ENCODE results near the gene C2CD4D.

Gene C2CD4D

DNA sequence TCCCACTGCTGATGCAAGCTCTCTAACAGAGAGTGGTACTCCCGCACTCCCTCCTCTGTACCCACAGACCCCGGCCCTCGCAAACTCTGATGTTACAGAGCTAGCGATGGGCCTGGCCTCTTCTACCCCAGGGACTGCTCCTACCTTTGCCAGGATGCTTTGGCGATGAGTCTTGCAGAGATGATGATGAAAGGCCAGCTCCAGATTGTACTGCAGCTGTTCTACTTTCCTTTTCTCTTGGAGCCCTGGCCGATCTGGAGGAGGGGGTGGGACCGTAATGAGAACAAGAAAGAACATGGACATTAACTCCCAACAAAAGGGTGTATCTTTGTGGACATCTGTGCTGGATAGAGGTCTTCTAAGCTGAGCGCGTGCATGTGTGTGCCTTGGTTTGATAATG is 28.4 kb downstream of the C2CD4D start:
- DNase-seq = no peak

DNA sequence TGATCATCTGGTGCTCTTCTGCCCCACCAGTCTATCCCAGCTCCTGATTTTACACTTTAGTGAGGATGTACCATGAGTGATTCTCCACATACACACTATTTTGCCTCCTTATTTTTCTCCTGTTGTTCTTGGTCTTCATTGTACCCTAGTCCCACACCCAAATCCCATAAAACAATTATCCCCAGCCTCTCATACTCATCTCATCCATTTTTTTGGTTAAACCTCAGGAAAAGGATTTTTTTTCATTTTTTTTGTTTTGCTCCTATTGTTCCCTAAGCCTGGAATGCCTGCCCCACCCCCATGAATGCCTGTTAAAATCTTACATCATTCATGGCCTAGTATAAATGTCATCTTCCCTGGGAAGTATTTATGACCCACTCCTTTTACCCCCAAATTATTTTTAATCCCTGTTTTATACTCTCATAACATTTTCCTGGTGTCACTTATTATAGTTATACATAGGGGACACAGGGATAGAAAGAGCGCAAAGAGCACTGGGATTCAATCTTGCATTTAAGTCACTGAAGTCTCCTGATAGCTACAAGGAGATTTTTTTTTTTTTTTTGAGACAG is 29.5 kb downstream of the C2CD4D start:
- DNase-seq = no peak

DNA sequence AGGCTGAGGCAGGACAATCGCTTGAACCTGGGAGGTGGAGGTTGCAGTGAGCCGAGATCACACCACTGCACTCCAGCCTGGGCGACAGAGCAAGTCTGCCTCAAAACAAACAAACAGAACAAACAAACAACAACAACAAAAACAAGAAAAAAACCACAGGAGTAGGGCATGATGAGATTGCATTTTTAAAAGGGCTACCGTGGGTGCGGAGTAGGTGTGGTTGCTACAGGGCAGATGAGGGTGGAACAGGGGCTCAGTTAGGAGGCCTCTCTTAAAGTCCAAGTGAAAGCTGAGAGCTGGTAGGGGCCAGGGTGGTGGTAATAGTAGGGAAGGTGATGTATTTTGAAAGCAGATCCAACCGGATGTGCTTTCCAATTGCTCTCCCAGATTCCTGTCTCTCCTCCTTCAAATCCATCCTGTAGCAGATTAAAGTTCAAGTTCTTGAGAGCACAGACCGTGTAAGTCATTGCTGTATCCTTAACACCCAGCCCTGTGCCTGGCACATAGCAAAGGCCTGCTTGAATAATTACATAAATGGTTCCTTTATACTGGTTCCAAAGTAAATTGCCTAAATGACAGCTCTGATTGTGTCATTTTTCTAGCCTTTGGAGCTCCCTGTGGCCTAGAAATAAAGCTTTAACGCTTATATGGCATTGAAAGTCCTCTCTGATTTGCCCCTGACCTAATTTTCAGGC is 30.2 kb downstream of the C2CD4D start:
- no peak for DNase-seq

DNA sequence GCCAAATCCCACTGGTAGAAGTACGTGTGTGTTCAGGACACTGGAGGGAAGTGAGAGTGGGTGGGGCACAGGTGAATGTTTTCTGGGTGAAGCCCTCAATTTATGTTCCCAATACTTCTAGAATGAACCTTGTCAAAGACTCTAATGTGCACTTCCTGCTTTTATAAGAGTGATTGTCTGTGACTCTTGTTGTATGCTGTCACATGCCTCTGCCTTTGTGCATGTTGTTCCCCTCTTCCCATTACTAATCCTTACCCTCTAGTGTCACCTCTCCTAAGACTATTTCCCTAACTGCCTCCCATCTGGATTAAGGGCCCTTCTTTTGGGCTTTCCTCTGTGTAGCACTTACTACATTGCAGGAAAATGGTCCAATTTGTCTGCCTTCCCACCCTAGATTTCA is 31.9 kb downstream of the C2CD4D start:
- DNase-seq = no peak

GRCh38 chr1:151807131-151807530 is 32.5 kb downstream of the C2CD4D start:
- no peak for DNase-seq

DNA sequence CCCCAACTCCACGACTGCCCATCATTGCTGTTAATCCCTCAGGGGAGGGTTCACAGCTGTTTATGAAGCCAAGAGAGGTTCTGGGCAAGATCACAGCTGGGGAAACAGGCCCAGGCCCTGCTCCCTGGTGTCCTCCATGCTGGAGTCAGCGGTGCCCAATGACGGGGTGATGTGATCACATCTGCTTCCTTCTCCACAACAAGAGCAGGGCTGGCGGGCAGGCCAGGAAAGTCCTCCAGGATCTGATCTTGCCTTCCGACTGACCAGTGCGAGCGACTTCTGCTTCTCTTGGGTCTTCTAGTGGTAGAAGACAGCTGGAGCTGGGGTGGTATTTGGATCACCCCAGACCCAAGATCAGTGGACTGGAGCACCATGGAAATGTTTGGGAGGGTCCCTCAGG is 33.5 kb downstream of the C2CD4D start:
- no peak for DNase-seq

GRCh38 chr1:151805066-151805820 is 34.4 kb downstream of the C2CD4D start, which contains the start of gene LINGO4:
Gene LINGO4 (minus strand): TSS chr1:151805419. CDS start chr1:151802704, 2,715 bp downstream.
- DNase-seq = no peak

DNA sequence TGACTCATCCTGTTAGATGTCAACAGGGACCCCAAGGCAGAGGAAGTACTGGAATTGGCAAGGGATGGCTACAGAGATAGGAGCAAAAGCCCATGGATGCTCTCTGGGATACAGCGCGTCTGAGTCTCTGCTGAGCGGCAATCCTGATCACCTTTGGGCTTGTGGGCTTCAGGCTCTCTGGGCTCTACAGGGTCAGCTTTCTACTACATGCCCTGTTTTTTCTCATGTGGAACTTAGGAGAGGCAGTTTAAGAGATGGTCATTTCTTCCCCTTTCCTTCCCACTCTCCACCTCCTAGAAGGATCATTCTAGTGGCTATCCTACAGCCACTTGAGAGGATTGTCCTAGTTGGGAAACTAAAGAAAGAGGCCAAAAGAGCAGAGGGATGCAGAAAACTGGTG is 35.7 kb downstream of the C2CD4D start:
- no peak for DNase-seq

DNA sequence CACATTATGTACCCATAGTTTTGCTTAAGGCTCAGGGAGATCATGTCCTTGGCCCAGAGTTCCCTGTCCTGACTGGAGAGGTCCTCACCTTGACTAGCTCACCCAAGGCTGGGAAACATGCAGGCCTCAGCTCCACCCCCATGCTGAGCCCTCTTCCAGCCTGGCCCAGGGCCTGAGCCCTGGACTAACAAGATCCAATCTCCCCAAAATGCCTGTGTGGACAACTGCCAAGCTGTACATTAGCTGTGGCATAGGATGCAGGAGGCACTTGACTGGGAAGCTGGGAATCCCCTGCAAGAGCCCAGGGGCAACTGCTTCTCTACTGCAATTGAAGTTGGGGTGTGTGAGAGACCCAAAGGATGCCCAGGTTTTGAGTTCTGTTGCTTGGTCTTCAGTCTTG is 36.5 kb downstream of the C2CD4D start:
- no peak for DNase-seq

DNA sequence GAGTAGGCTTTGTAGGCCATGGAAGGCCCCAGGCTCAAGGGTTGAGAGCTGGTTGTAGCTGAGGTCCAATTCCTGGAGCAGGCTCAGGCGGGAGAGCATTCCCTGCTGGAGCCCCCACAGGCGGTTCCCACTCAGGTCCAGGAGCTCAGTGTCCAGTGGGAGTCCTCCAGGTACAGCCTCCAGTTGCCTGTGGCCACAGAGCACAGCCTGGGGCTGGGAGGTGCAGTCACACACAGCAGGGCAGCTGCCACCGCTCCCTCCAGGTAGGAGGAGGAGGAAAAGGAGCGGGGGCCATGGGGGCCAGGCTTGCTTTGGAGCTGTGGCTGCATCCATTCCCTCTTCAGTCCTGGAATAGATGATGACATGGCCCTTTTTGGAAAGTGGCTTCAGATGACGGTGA is 37.2 kb downstream of the C2CD4D start:
- no peak for DNase-seq

GRCh38 chr1:151801846-151802245 is 37.8 kb downstream of the C2CD4D start:
- DNase-seq = no peak

- DNase-seq = no peak
Measured at GRCh38 chr1:151801310-151801820, 38.3 kb downstream of the C2CD4D start.

- no peak for DNase-seq
Measured at GRCh38 chr1:151800830-151801229, 38.8 kb downstream of the C2CD4D start.

GRCh38 chr1:151799179-151800022 is 40.2 kb downstream of the C2CD4D start:
- no peak for DNase-seq

- no peak for DNase-seq
Measured at GRCh38 chr1:151798571-151798970, 41.0 kb downstream of the C2CD4D start.

DNA sequence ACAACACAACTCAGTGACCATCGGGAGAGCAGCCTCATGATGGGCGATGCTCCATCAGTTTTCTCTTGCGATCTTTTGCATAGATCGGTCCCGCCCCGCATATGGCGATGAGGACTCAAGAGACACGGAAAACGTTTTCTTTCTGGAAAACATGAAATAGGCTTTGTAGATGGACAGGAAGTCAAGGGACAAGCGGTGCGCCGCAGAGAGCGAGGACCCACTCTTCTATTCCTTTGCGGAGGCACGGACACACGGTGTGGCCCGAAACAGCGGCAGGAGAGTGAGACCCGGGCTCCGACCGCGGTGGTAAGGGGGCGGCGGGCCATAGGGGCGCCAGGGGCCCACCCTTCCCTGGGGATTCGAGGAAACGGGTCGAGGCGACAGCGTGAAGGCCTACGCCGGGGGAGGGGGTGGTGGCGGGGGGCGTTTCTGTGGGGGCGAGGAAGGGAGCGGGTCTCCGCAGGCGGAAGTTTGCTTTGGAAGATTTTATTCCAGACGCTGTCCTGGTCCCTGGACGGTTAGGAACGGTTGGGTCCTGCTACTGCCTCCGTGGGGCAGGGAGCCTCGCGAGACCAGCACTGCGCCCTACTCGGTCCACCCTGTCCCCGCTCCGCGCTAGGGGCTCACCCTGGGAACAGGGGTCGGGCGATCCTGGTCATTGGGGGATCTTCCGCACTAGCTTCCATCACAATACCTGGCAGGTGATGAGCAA is 48.5 kb downstream of the C2CD4D start:
- DNase-seq = no peak

DNA sequence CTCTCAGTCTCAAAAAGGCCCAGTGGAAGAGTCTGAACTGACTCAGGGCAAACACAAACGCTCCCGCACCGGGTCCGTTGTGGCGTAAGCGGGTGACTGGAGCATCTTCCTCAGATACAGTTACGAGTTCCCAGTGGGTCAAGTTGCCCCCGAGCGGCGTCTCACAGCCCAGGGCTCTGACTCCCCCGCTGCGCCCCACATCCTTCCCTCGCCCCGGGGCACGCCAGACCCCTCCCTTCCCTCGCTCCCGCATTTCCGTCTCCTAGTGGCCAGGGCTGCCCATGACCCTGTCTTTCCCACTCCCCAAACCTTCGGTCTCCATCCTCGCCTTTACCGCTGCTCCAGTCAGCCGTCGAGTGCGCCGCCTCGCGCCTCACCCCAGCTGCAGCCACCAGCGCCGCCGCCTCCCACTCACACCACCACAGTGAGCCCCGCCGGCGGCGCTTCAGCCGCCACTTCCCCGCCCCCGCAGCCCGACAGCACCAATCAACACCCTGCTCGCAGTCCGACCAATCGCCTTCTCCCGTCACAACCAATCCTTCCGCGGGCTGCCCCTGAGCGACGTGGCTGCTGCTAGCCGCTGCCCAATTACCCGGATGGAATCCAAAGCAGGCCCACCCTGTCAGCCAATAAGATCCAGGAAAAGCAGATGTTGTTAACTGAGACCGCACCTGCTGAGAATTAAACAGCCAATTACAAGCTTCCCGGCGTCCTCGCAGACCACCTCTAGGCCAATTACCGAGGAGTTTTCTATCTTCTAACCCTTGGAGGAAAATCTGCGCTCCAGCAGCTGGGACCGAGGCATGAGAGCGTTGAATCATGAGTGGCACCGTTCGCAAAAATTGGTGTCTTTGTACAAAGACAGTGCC is 49.3 kb downstream of the C2CD4D start, which contains the start of gene TDRKH:
TSS of gene TDRKH (minus strand) at position 430 of the 869 bp plus-strand sequence. CDS start 7,478 bp downstream, outside the sequence.
- DNase-seq = peak; percentile 98
